Measurements from ENCODE around the gene ADGRG1.

GRCh38 chr16:57628008-57628781, at the start of gene ADGRG1:
- TF ChIP-seq POLR2AphosphoS5 (IDR thresholded peaks at IDR 0.05; ENCODE audit: borderline replicate concordance, low read depth, low read length) = no peak
- no peak for TF ChIP-seq EZH2 (IDR thresholded peaks at IDR 0.05)
- no peak for TF ChIP-seq FOXP2 (optimal IDR thresholded peaks at IDR 0.05; ENCODE audit: control extremely low read depth, extremely low read length, insufficient read depth)
